OCI-LY3 (cell line): ENCODE data around the gene ZNF804A.

Experiments used
- CTCF ChIP-seq: fragments of 200-600, 300-600 bp; sonication (generic); IDR thresholded peaks from 2 replicates; pipeline ENCODE4 v1.5.1; 2014; ENCODE audit warnings: antibody characterized with exemption, low read length, low read depth
- EZH2phosphoT487 ChIP-seq: fragments of 200-600 bp; shearing (Covaris generic); IDR thresholded peaks from 2 replicates; pipeline ENCODE4 v1.6.1; 2018; ENCODE audit warnings: antibody characterized with exemption, mixed run types, low read depth

- TF ChIP-seq CTCF: no peak
- no peak for TF ChIP-seq EZH2phosphoT487
These were observed 48.3 kb downstream of the ZNF804A start for GRCh38 chr2:184646593-184646992.
